Sigmoid colon (tissue), 4 donors: ENCODE data around the gene ACOD1.
"Not testable (repeated sequence)": the region's sequence is repeated elsewhere in the genome, so short reads cannot be mapped to it uniquely, and the experiment has no call there.

Experiments used
- EP300 ChIP-seq, 4 donors: sonication (generic); formaldehyde crosslinking; IDR thresholded peaks; one replicate each; pipeline ENCODE4 v1.6.1; 2017; ENCODE audit warnings: antibody characterized with exemption in 4 of 4
- POLR2A ChIP-seq, 2 donors: fragments of 450-650 bp; IDR thresholded peaks; one replicate each; pipeline ENCODE4 v1.6.1; 2016; ENCODE audit warnings: antibody characterized with exemption in 2 of 2, mild to moderate bottlenecking in 2 of 2, moderate library complexity in 2 of 2
- POLR2AphosphoS5 ChIP-seq, 4 donors: sonication (generic); formaldehyde crosslinking; IDR thresholded peaks; one replicate each; pipeline ENCODE4 v1.6.1; 2017; ENCODE audit warnings: antibody characterized with exemption in 4 of 4
- TF ChIP-seq, protein P1 (sequence below), 4 experiments: fragments of 450-650 bp in 3 of 4; fragments of 200-600 bp in 1 of 4; IDR thresholded peaks; one replicate each; pipeline ENCODE4 v1.5.1; 2016 to 2019; ENCODE audit warnings: antibody characterized with exemption in 4 of 4, mild to moderate bottlenecking in 3 of 4, moderate library complexity in 2 of 4

- TF ChIP-seq POLR2A, EP300, POLR2AphosphoS5 (IDR thresholded peaks at IDR 0.05): not testable (repeated sequence)
- TF ChIP-seq, protein P1, sequence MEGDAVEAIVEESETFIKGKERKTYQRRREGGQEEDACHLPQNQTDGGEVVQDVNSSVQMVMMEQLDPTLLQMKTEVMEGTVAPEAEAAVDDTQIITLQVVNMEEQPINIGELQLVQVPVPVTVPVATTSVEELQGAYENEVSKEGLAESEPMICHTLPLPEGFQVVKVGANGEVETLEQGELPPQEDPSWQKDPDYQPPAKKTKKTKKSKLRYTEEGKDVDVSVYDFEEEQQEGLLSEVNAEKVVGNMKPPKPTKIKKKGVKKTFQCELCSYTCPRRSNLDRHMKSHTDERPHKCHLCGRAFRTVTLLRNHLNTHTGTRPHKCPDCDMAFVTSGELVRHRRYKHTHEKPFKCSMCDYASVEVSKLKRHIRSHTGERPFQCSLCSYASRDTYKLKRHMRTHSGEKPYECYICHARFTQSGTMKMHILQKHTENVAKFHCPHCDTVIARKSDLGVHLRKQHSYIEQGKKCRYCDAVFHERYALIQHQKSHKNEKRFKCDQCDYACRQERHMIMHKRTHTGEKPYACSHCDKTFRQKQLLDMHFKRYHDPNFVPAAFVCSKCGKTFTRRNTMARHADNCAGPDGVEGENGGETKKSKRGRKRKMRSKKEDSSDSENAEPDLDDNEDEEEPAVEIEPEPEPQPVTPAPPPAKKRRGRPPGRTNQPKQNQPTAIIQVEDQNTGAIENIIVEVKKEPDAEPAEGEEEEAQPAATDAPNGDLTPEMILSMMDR (IDR thresholded peaks at IDR 0.05), result not testable (repeated sequence)
Observed at GRCh38 chr13:76917755-76918481, 30.4 kb upstream of the ACOD1 start.
